CD1c-positive myeloid dendritic cell (primary cell): ENCODE results near the gene RNF220.

Experiments used
- DNase-seq: peaks from one replicate; pipeline ENCODE4 v3.0.0-alpha.2; 2016; ENCODE audit errors: extremely low spot score

Gene RNF220

GRCh38 chr1:44523593-44524591 lies 118.8 kb downstream of the RNF220 start:
- DNase-seq = no peak

- no peak for DNase-seq
These were observed 119.8 kb downstream of the RNF220 start for GRCh38 chr1:44524655-44525500.

GRCh38 chr1:44526295-44527073 lies 121.4 kb downstream of the RNF220 start:
- DNase-seq = no peak

GRCh38 chr1:44531785-44532566 lies 126.9 kb downstream of the RNF220 start:
- no peak for DNase-seq

- DNase-seq = no peak
These were observed 127.5 kb downstream of the RNF220 start for GRCh38 chr1:44532567-44532944.

- no peak for DNase-seq
These were observed 129.7 kb downstream of the RNF220 start for GRCh38 chr1:44534771-44535170.

- no peak for DNase-seq
These were observed 131.5 kb downstream of the RNF220 start for GRCh38 chr1:44536357-44537209.

- no peak for DNase-seq
These were observed 132.5 kb downstream of the RNF220 start for GRCh38 chr1:44537538-44537937.

GRCh38 chr1:44537956-44538355 lies 132.9 kb downstream of the RNF220 start:
- no peak for DNase-seq

- no peak for DNase-seq
These were observed 135.1 kb downstream of the RNF220 start for GRCh38 chr1:44539991-44540730.

- no peak for DNase-seq
These were observed 137.5 kb downstream of the RNF220 start for GRCh38 chr1:44542420-44543063.

- DNase-seq = no peak
These were observed 138.1 kb downstream of the RNF220 start for GRCh38 chr1:44543064-44543744.

GRCh38 chr1:44543786-44544185 lies 138.7 kb downstream of the RNF220 start:
- no peak for DNase-seq

- DNase-seq = no peak
These were observed 139.9 kb downstream of the RNF220 start for GRCh38 chr1:44544960-44545359.

- DNase-seq = no peak
These were observed 140.9 kb downstream of the RNF220 start for GRCh38 chr1:44545961-44546360.

GRCh38 chr1:44546403-44547053 lies 141.5 kb downstream of the RNF220 start:
- no peak for DNase-seq

- DNase-seq = no peak
These were observed 142.3 kb downstream of the RNF220 start for GRCh38 chr1:44547361-44547760.

- DNase-seq = no peak
These were observed 142.8 kb downstream of the RNF220 start for GRCh38 chr1:44547837-44548236.
